Astrocyte (in vitro differentiated cells and primary cell): ENCODE results near the gene RMP24. TPM values are rescaled to one million over a fixed set of nuclear protein-coding genes. Genes with fewer than 3 reads are reported as not detected.

Source experiments
- DNase-seq: peaks from one replicate; pipeline ENCODE4 v3.0.0-alpha.2; 2010; ENCODE audit warnings: low read depth
- FAIRE-seq: peaks from 2 replicates; lab custom pipeline; 2011; peaks lifted over from hg19 to GRCh38; lab: Jason Lieb, UNC
- H2AFZ ChIP-seq: 2 replicates; pipeline ENCODE4 v1.6.0; 2012; ENCODE audit warnings: low read depth, low read length, inconsistent platforms
- H3K27ac ChIP-seq: 2 replicates; pipeline ENCODE4 v1.5.1; 2011; ENCODE audit warnings: low read depth, low read length, inconsistent platforms
- H3K27me3 ChIP-seq: 2 replicates; pipeline ENCODE4 v1.6.0; 2011; ENCODE audit warnings: low read length, inconsistent platforms; ENCODE audit not compliant: insufficient read depth
- H3K36me3 ChIP-seq: 2 replicates; pipeline ENCODE4 v1.5.1; 2011; ENCODE audit warnings: low read length, inconsistent platforms; ENCODE audit not compliant: insufficient read depth
- H3K4me1 ChIP-seq: 2 replicates; pipeline ENCODE4 v1.5.1; 2011; ENCODE audit warnings: low read length, inconsistent platforms; ENCODE audit not compliant: insufficient read depth
- H3K4me2 ChIP-seq: 2 replicates; pipeline ENCODE4 v1.6.0; 2012; ENCODE audit warnings: low read length, inconsistent platforms
- H3K4me3 ChIP-seq: 2 replicates; pipeline ENCODE4 v1.5.1; 2011; ENCODE audit warnings: low read depth, mild to moderate bottlenecking, low read length, inconsistent platforms; ENCODE audit not compliant: insufficient read depth
- H3K79me2 ChIP-seq: 2 replicates; pipeline ENCODE4 v1.6.0; 2012; ENCODE audit warnings: mild to moderate bottlenecking, low read length, inconsistent platforms; ENCODE audit not compliant: insufficient read depth
- H3K9ac ChIP-seq: 2 replicates; pipeline ENCODE4 v1.6.0; 2012; ENCODE audit warnings: mild to moderate bottlenecking, low read length, inconsistent platforms
- H3K9me3 ChIP-seq: 2 replicates; pipeline ENCODE4 v1.5.1; 2012; ENCODE audit warnings: low read depth, mild to moderate bottlenecking, low read length, inconsistent platforms; ENCODE audit not compliant: insufficient read depth
- H4K20me1 ChIP-seq: 2 replicates; pipeline ENCODE4 v1.6.0; 2012; ENCODE audit warnings: low read length, inconsistent platforms; ENCODE audit not compliant: insufficient read depth
- H3K27ac Mint-ChIP-seq: one replicate; pipeline ENCODE4 v1.8.0; 2021; ENCODE audit warnings: mild to moderate bottlenecking, mixed read lengths; ENCODE audit not compliant: unreplicated experiment
- H3K27me3 Mint-ChIP-seq: one replicate; pipeline ENCODE4 v1.8.0; 2021; ENCODE audit warnings: low read depth, mixed read lengths; ENCODE audit not compliant: unreplicated experiment
- H3K36me3 Mint-ChIP-seq: one replicate; pipeline ENCODE4 v1.8.0; 2021; ENCODE audit warnings: low read depth, mixed read lengths; ENCODE audit not compliant: unreplicated experiment
- H3K4me1 Mint-ChIP-seq: one replicate; pipeline ENCODE4 v1.8.0; 2021; ENCODE audit warnings: low read depth, mixed read lengths; ENCODE audit not compliant: unreplicated experiment
- H3K4me3 Mint-ChIP-seq: one replicate; pipeline ENCODE4 v1.8.0; 2021; ENCODE audit warnings: mild to moderate bottlenecking, moderate library complexity, mixed read lengths; ENCODE audit not compliant: unreplicated experiment
- H3K9me3 Mint-ChIP-seq: one replicate; pipeline ENCODE4 v1.8.0; 2021; ENCODE audit warnings: mild to moderate bottlenecking, mixed read lengths; ENCODE audit not compliant: unreplicated experiment
- EZH2 ChIP-seq: IDR thresholded peaks from 2 replicates; pipeline ENCODE4 v1.6.1; 2012; ENCODE audit warnings: mild to moderate bottlenecking, low read length, inconsistent platforms; ENCODE audit not compliant: insufficient read depth
- microRNA-seq: library from miRNA; unstranded; fragments of <30 nt; microRNA quantifications from one replicate; pipeline ENCODE4 v1.2.0, GENCODE V29; 2020
- total RNA-seq: library from RNA; stranded (reverse); gene quantifications from 2 replicates; pipeline ENCODE4 v1.2.1, GENCODE V29; 2021
- TF ChIP-seq, protein P1 (sequence below): IDR thresholded peaks from 2 replicates; pipeline ENCODE4 v1.5.1; 2011; ENCODE audit warnings: low read depth, mild to moderate bottlenecking, inconsistent platforms, low read length, moderate library complexity; ENCODE audit not compliant: insufficient read depth

Gene RMP24

GRCh38 chr18:36025025-36025424 is 52.5 kb downstream of the RMP24 start:
- TF ChIP-seq, protein P1, sequence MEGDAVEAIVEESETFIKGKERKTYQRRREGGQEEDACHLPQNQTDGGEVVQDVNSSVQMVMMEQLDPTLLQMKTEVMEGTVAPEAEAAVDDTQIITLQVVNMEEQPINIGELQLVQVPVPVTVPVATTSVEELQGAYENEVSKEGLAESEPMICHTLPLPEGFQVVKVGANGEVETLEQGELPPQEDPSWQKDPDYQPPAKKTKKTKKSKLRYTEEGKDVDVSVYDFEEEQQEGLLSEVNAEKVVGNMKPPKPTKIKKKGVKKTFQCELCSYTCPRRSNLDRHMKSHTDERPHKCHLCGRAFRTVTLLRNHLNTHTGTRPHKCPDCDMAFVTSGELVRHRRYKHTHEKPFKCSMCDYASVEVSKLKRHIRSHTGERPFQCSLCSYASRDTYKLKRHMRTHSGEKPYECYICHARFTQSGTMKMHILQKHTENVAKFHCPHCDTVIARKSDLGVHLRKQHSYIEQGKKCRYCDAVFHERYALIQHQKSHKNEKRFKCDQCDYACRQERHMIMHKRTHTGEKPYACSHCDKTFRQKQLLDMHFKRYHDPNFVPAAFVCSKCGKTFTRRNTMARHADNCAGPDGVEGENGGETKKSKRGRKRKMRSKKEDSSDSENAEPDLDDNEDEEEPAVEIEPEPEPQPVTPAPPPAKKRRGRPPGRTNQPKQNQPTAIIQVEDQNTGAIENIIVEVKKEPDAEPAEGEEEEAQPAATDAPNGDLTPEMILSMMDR = no peak
- no peak for TF ChIP-seq EZH2
- Mint-ChIP-seq H3K27ac (no peak overlapping the region), H3K9me3 (no peaks in the 10 kb centered on the region), H3K4me1 (no peaks in the 10 kb centered on the region), H3K27me3 (no peaks in the 10 kb centered on the region), H3K4me3 (no peak overlapping the region), H3K36me3 (peaks cover 6% of the 10 kb centered on the region)
- Histone ChIP-seq H3K9me3 (no peaks in the 10 kb centered on the region), H3K9ac (no peak overlapping the region), H3K36me3 (peaks cover 12% of the 10 kb centered on the region), H3K27me3 (no peaks in the 10 kb centered on the region), H2AFZ (no peak overlapping the region), H3K79me2 (no peaks in the 10 kb centered on the region), H3K4me3 (no peak overlapping the region), H3K4me2 (no peak overlapping the region), H4K20me1 (peaks cover 6% of the 10 kb centered on the region), H3K27ac (no peak overlapping the region), H3K4me1 (no peaks in the 10 kb centered on the region)
- FAIRE-seq = no peak
- peak; percentile 76 for DNase-seq

DNA sequence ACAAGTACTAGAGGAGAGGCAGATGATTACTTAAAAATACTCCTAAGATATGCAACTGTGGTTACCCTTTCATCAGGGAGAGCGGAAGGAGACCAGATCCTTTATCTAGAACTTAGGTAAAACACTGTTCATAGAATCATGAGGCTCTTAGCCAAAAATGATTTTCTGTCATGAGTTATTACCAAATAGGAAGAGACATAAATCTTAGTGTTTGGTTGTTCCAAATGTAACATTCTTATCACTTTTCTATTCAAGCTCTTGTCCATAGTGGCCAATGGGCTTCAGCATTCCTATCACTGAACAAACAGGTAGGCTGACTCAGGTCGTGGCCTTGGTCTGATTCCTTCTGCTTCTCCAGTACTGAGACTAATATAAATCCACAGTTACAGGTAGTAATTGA is 56.4 kb downstream of the RMP24 start:
- H3K79me2 ChIP-seq = peaks cover 21% of the 10 kb centered on the region
- H3K4me2 ChIP-seq = no peak overlapping the region
- Mint-ChIP-seq H3K27ac (no peak overlapping the region), H3K9me3 (no peaks in the 10 kb centered on the region), H3K4me1 (peaks cover 4% of the 10 kb centered on the region), H3K36me3 (peaks cover 5% of the 10 kb centered on the region), H3K4me3 (no peak overlapping the region), H3K27me3 (no peaks in the 10 kb centered on the region)
- H3K9me3 ChIP-seq = no peaks in the 10 kb centered on the region
- no peak overlapping the region for H2AFZ ChIP-seq
- TF ChIP-seq EZH2 = no peak
- TF ChIP-seq, protein P1 = no peak
- peaks cover 20% of the 10 kb centered on the region for H4K20me1 ChIP-seq
- FAIRE-seq = no peak
- peak; percentile 69 for DNase-seq
- no peak overlapping the region for H3K4me3 ChIP-seq
- no peak overlapping the region for H3K9ac ChIP-seq
- H3K36me3 ChIP-seq = peaks cover 15% of the 10 kb centered on the region
- H3K27ac ChIP-seq = no peak overlapping the region
- no peaks in the 10 kb centered on the region for H3K27me3 ChIP-seq
- no peaks in the 10 kb centered on the region for H3K4me1 ChIP-seq

Small RNA genes lying within 50 kb of the gene (microRNA-seq; reads per million reads assigned to microRNA genes)
- gene MIR3929 = 9.0 reads per million, percentile 33 among the genes with 10 or more reads in this experiment

Other genes with a start within 250 kb of the RMP24 start
- gene RPRD1A, start 94.9 kb downstream of the RMP24 start, total RNA-seq = 53.3 and 62.6 TPM in 2 replicates
- gene SLC39A6, start 156.7 kb downstream of the RMP24 start, total RNA-seq = 81.3 and 87.3 TPM in 2 replicates
- gene ELP2, start 157.2 kb downstream of the RMP24 start, total RNA-seq = 98.1 and 99.8 TPM in 2 replicates
- gene MOCOS, start 214.8 kb downstream of the RMP24 start, total RNA-seq = 1.4 and 1.9 TPM in 2 replicates